MM.1S (cell line): ENCODE measurements around the gene NFKBIE.

Experiments
- CTCF ChIP-seq: fragments of 300-600 bp; sonication (generic); IDR thresholded peaks from 2 replicates; pipeline ENCODE4 v1.5.1; 2016; ENCODE audit warnings: antibody characterized with exemption, low read length, mixed read lengths
- EZH2 ChIP-seq: fragments of 300-600 bp; sonication (generic); optimal IDR thresholded peaks from 2 replicates; pipeline ENCODE3; 2017; ENCODE audit warnings: low read depth, mild to moderate bottlenecking, antibody characterized with exemption, low read length, mixed read lengths

GRCh38 chr6:44256775-44257024, 8.7 kb downstream of the NFKBIE start:
- TF ChIP-seq CTCF (no peak), EZH2 (no peak)
